ENCODE measurements around the gene SPATA20.

The SPATA20 gene

GRCh38 chr17:50513495-50513894 lies 33.5 kb upstream of the SPATA20 start (continued):
- no peak for TF ChIP-seq ZNF211 (tag by site-specific recombination; IDR thresholded peaks at IDR 0.05; ENCODE audit: low read depth)

- CTCF ChIA-PET = interaction anchor here (1.4 to 3.2 kb wide), 2 partner anchors 13 to 35 kb away, joined by 4 to 16 read pairs; no protein-coding TSS in a partner anchor
- H3K27ac ChIP-seq (ENCODE audit: extremely low read depth, low read depth, low read length) = no peak overlapping the region
These were observed 32.6 kb upstream of the SPATA20 start for GRCh38 chr17:50514388-50514787.

More at GRCh38 chr17:50514388-50514787, 32.6 kb upstream of the SPATA20 start:
- H3K4me1 ChIP-seq (ENCODE audit: control insufficient read depth, insufficient read depth, low read length) = no peaks in the 10 kb centered on the region
- no peak overlapping the region for H3K4me3 ChIP-seq (ENCODE audit: low read depth, low read length)
- POLR2A ChIA-PET = interaction anchor here (0.6 kb wide), 1 partner anchor 49 kb away, joined by 7 read pairs; no protein-coding TSS in a partner anchor
- H3K36me3 ChIP-seq (ENCODE audit: control insufficient read depth in 2 of 2, insufficient read depth in 1 of 2, low read length in 2 of 2) = no peaks in the 10 kb centered on the region
- H3K9me3 ChIP-seq (ENCODE audit: control insufficient read depth, insufficient read depth, low read depth, low read length) = no peaks in the 10 kb centered on the region
- TF ChIP-seq KLF7 (tag by site-specific recombination; IDR thresholded peaks at IDR 0.05; ENCODE audit: borderline replicate concordance) (no peak), ZNF501 (tag by site-specific recombination; IDR thresholded peaks at IDR 0.05) (no peak), KLF16 (tag by site-specific recombination; IDR thresholded peaks at IDR 0.05) (no peak), ZNF600 (tag by site-specific recombination; IDR thresholded peaks at IDR 0.05) (no peak), ZNF518A (tag by site-specific recombination; conservative IDR thresholded peaks at IDR 0.05; ENCODE audit: low read depth) (no peak), ZNF473 (tag by site-specific recombination; IDR thresholded peaks at IDR 0.05) (no peak), ZNF645 (tag by site-specific recombination; IDR thresholded peaks at IDR 0.05) (no peak), ZBTB1 (tag by site-specific recombination; IDR thresholded peaks at IDR 0.05) (no peak), WT1 (tag by site-specific recombination; IDR thresholded peaks at IDR 0.05) (no peak), ZNF791 (tag by site-specific recombination; IDR thresholded peaks at IDR 0.05) (no peak), ZNF398 (tag by site-specific recombination; IDR thresholded peaks at IDR 0.05) (no peak), ZSCAN18 (tag by site-specific recombination; IDR thresholded peaks at IDR 0.05) (no peak), ZBTB44 (tag by site-specific recombination; IDR thresholded peaks at IDR 0.05) (no peak), ZNF148 (tag by site-specific recombination; IDR thresholded peaks at IDR 0.05; ENCODE audit: borderline replicate concordance) (no peak), ZNF704 (tag by site-specific recombination; IDR thresholded peaks at IDR 0.05) (no peak), ZNF701 (tag by site-specific recombination; IDR thresholded peaks at IDR 0.05) (no peak)

All from HEK293 (cell line).